Measurements from ENCODE around the gene SNX32.
A peak's percentile ranks its signal among the peaks of the same experiment; 100 is the strongest.

Gene SNX32

GRCh38 chr11:65865550-65866172 lies 31.9 kb downstream of the SNX32 start:
- no peak for DNase-seq (ENCODE audit: low read depth in 3 of 3, low spot score in 1 of 3)

DNA sequence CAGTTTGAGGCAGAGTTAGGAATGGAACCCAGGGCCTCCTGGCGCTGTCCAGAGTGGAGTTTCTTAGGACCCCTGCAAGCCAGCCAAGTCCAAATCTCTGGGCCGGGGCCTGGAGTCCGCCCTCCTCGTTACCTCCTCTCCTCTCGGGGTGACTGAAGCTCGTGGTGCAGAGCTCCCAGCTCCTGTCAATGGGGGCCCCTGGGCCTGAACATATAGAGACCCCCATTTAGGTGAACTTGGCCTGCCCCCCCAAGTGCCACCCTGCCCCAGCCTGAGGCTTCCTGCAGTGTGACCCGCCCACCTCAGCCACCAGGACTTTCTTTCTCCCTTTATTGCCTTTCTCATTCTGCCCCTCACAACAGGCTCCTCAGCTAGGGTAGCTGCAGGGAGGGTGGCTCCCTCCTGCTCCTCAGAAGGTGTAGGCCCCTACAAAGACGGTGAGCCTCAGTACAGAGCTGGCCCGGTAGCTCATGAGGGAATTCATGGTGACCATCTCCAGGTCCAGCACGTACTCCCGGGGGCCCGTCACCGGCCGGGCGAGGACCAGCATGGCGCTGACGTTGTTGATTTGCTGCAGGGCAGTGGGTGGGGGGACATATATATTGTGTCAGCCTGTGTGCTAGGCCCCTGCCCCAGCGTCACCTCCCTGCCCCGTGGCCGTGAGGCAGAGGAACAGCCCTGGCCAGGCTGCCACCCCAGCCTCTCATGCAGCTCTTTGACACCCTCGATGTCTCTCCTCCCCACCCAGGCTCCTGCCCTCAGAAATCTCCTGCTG lies 32.9 kb downstream of the SNX32 start:
- DNase-seq (ENCODE audit: low read depth in 3 of 3, low spot score in 1 of 3), result no peak

DNA sequence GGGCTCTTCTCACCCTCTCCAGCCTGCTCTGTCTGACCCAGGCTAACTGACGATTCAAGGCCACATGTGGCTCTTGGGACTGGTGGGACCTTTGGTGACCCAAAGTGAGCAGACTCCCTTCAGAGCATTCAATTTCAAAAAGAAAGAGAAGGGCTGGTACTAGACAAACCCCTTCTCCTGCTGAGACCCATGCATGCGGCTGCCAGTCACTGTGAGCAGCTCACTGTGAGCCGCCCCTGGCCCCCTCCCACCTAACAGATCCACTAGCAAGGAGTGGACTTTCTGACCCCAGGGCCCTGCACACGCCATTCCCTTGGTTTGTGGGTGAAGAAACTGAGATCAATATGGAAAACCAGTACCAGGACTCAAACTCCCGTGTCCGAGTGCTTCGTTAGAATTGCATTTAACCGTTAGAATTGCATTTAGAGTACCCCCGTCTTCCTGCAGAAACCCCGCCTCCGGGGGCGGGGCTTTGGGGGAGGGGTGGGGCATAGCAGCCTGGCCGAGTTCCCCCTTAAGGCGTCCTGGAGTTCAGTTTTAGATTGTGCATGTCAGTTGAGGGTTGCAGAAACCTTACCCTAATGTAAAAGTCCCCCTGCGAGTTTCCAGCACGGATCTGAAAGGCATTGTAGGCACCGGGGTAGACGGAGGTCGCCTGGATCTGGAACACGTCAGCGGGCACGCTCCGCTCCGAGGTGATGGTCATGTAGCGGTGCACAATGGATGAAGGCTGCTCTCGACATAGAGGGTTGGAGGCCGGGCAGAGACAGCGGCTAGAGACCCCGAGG lies 33.7 kb downstream of the SNX32 start:
- DNase-seq (ENCODE audit: low read depth in 3 of 3, low spot score in 1 of 3), result no peak

DNA sequence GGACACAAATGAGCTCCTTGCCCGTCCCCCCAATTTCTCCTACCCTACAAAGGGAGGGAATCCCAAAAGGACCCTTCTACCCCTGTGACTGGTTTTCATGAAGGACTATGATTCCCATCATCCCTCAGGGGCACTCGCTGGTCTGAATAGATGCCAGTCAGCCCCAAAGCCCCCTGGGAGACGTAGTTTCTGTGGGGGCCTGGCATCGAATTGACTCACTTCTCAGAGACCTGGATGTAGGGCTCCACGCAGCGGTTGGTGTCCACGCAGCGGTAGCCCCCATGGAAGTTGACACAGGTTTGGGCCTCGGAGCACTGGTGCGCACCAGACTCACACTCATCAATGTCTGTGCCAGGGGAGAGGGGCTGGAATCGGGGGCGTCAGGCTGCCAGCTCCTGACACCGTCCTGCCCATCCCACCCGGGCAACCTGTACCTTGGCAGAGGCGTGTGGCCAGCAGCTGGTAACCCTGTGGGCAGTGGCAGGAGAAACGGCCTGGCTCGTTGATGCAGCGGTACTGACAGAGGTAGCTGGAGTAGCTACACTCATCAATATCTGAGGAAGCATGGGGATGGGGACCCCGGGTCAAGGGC lies 34.4 kb downstream of the SNX32 start:
- DNase-seq (ENCODE audit: low read depth in 3 of 3, low spot score in 1 of 3), result no peak

DNA sequence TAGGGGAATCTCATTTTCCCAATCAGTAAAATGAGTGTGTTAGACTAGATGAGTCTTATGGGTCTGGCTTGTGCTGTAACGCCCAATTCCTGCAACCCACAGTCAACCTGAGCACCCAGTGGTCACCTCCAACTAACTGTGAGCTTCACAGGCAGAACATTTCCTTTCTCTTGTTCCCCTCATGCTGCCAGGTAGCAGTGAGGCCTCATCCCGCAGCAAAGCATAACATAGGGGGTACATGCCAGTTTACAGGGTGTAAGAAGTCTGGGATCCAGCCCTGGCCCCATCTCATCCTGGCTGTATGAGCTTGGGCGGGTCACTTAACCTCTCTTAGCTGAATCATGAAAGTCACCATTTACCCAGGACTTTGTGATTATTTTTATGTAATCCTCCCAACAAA lies 35.1 kb downstream of the SNX32 start:
- DNase-seq (ENCODE audit: low read depth in 3 of 3, low spot score in 1 of 3), result no peak

GRCh38 chr11:65869643-65870306 lies 36.0 kb downstream of the SNX32 start:
- no peak for DNase-seq (ENCODE audit: low read depth in 3 of 3, low spot score in 1 of 3)

DNA sequence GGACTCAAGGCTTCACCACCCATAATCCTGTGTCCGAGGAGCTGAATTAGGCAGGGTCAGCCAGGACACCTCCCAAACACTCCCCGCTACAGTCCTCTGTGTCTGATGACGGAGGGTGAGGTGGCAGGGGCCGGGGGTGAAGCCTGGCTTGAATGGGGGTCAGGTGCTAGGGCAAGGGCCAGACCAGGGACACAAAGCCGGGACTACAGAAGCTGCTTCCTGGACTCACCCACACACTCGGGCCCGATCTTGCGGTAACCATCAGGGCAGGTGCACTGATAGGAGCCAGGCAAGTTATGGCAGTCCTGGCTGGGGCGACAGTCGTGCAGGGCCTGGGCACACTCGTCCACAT lies 36.5 kb downstream of the SNX32 start:
- DNase-seq (ENCODE audit: low read depth in 3 of 3, low spot score in 1 of 3), result no peak

GRCh38 chr11:65870706-65871681 lies 37.2 kb downstream of the SNX32 start:
- DNase-seq (ENCODE audit: low read depth in 3 of 3, low spot score in 1 of 3), result no peak

DNA sequence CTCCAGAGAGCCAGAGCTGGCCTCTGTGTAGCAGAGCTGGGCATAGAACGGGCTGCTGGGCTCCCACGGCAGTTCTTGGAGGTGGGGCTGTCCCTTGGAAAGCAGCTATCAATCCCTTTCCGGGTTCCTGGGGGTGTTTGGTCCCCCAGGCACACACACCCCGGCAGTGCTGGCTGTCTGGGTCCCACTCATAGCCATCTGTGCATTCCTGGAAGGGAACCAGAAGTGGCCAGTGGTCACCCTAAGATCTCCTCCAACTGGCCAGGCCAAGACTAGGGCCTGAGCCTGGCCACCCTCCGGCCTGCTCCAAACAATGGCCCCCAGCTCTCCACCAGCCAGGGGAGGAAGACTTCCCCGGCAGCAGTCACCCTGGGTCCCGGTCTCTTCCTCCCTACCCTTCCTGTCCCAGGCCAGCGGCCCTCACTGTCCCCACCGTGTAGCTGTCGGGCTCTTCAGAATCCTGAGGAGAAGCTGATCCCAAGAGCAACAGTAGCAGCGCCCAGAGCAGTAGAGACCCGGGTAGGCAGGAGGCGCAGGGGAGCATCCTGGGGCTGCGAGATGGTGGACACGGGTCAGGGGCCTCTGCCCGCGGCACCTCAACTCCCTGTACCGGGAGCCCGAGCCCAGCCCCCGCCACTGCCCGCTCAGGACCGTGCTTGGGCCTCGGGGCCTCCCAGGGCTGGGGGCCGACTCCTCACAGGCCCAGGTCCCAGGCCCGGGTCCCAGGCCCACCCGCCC lies 38.2 kb downstream of the SNX32 start:
- DNase-seq (ENCODE audit: low read depth in 3 of 3, low spot score in 1 of 3), result no peak

GRCh38 chr11:65872586-65873317 lies 39.0 kb downstream of the SNX32 start, which contains the start of gene EFEMP2:
Gene EFEMP2 (minus strand): TSS chr11:65872800. CDS start chr11:65872354, 446 bp downstream.
- no peak for DNase-seq (ENCODE audit: low read depth in 3 of 3, low spot score in 1 of 3)

- DNase-seq (ENCODE audit: low read depth in 3 of 3, low spot score in 1 of 3), result peak; percentile 93 to 98 (median 96)
These were observed 39.8 kb downstream of the SNX32 start for GRCh38 chr11:65873318-65874156.

DNA sequence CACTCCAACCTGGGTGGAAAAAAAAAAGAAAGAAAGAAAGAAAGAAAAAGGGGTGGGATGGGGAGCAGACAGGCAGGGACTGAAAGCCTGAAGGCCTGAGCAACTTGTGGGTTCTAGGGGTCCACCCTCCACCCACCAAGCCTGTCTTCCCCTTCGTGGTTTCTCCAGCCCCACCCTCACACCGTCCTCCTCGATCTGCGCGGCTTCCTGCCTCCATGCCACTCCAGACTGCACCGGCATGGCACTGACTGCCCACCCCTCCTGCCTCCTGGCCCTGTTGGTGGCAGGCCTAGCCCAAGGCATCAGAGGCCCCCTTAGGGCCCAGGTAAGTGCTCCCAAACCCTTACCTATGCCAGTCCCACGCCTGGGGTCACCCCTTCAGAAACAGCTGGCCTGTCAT lies 45.9 kb downstream of the SNX32 start, which contains the start of gene CTSW:
Gene CTSW (plus strand): TSS at position 221 of the 400 bp plus-strand sequence. CDS start 18 bp downstream, at position 239.
- no peak for DNase-seq (ENCODE audit: low read depth in 3 of 3, low spot score in 1 of 3)

DNA sequence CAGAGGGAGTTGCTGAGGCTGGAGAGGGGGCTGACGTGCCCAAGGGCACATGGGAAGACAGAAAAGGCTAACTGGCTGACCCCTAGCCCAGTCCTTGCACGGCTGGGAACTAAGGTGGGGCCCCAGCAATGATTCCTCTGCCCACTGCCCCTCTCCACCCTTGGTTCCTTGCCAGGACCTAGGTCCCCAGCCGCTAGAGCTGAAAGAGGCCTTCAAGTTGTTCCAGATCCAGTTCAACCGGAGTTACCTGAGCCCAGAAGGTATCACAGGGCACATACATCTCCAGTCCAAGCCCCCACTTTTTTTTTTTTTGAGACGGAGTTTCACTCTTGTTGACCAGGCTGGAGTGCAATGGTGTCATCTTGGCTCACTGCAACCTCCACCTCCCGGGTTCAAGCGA lies 46.3 kb downstream of the SNX32 start:
- no peak for DNase-seq (ENCODE audit: low read depth in 3 of 3, low spot score in 1 of 3)

GRCh38 chr11:65880844-65881421 lies 47.2 kb downstream of the SNX32 start:
- DNase-seq (ENCODE audit: low read depth in 3 of 3, low spot score in 1 of 3), result no peak

DNA sequence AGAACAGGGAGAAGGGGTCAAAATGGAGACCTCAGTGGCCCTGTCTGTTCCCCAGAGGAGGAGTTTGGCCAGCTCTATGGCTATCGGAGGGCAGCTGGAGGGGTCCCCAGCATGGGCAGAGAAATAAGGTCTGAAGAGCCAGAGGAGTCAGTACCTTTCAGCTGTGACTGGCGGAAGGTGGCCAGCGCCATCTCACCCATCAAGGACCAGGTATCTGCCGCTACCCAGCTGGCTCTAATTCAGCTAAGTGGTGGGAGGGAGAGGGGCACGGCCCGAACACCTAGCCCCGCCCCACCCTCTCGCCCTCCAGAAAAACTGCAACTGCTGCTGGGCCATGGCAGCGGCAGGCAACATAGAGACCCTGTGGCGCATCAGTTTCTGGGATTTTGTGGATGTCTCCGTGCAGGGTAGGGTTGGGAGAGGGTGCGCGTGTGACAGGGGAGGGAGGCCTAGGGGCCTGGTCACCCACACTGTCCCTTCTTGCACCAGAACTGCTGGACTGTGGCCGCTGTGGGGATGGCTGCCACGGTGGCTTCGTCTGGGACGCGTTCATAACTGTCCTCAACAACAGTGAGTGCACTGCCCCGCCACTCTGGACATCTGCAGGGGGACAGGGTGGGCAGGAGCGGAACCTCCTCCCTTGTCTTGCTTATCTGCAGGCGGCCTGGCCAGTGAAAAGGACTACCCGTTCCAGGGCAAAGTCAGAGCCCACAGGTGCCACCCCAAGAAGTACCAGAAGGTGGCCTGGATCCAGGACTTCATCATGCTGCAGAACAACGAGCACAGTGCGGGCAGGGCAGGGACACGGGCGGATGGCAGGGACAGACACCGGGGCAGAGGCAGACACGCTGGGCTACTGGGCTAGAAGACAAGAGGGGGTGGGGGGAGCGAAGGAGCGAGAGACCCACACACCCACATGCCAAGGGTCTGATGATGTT lies 48.6 kb downstream of the SNX32 start:
- no peak for DNase-seq (ENCODE audit: low read depth in 3 of 3, low spot score in 1 of 3)

All from stimulated activated CD4-positive, alpha-beta T cell treated with anti-CD3 and anti-CD28 coated beads, TNF-alpha, amount 100 ng/mL, for 1 hour (primary cell).